Endodermal cell (in vitro differentiated cells): Measurements from ENCODE around the gene ARNT2. TPM values are rescaled to one million over a fixed set of nuclear protein-coding genes. Genes with fewer than 3 reads are reported as not detected.

Experiments
- DNase-seq: peaks from one replicate; pipeline ENCODE4 v3.0.0-alpha.2; 2017
- H3K27ac ChIP-seq: 2 replicates; pipeline ENCODE4 v1.5.1; 2013; ENCODE audit warnings: mild to moderate bottlenecking, low read depth, low read length, moderate library complexity
- H3K27me3 ChIP-seq: 2 replicates; pipeline ENCODE4 v1.6.1; 2013; ENCODE audit warnings: mild to moderate bottlenecking, low read length, moderate library complexity; ENCODE audit not compliant: insufficient read depth, control insufficient read depth, poor library complexity, severe bottlenecking
- H3K36me3 ChIP-seq: 2 replicates; pipeline ENCODE4 v1.7.0; 2013; ENCODE audit warnings: mild to moderate bottlenecking, low read length, moderate library complexity; ENCODE audit not compliant: control insufficient read depth, insufficient read depth
- H3K4me1 ChIP-seq: one replicate; pipeline ENCODE4 v1.7.0; 2013; ENCODE audit warnings: low read length; ENCODE audit not compliant: control insufficient read depth, insufficient read depth
- H3K4me3 ChIP-seq: 2 replicates; pipeline ENCODE4 v1.5.1; 2013; ENCODE audit warnings: mild to moderate bottlenecking, low read length, moderate library complexity
- H3K9ac ChIP-seq: 2 replicates; pipeline ENCODE4 v1.6.1; 2013; ENCODE audit warnings: mild to moderate bottlenecking, low read length, moderate library complexity; ENCODE audit not compliant: poor library complexity, severe bottlenecking; ENCODE audit errors: extremely low read depth
- H3K9me3 ChIP-seq: 2 replicates; pipeline ENCODE4 v1.6.1; 2013; ENCODE audit warnings: mild to moderate bottlenecking, low read length, moderate library complexity; ENCODE audit not compliant: control insufficient read depth
- H3K27ac Mint-ChIP-seq: 2 replicates; pipeline ENCODE4 v1.8.0; 2020; ENCODE audit warnings: mixed read lengths
- H3K27me3 Mint-ChIP-seq: 2 replicates; pipeline ENCODE4 v1.8.0; 2021; ENCODE audit warnings: mild to moderate bottlenecking, mixed read lengths; ENCODE audit not compliant: insufficient read depth
- H3K36me3 Mint-ChIP-seq: 2 replicates; pipeline ENCODE4 v1.8.0; 2020; ENCODE audit warnings: low read depth, mixed read lengths
- H3K4me1 Mint-ChIP-seq: 2 replicates; pipeline ENCODE4 v1.8.0; 2020; ENCODE audit warnings: mixed read lengths
- H3K4me3 Mint-ChIP-seq: 2 replicates; pipeline ENCODE4 v1.8.0; 2020; ENCODE audit warnings: mild to moderate bottlenecking, moderate library complexity, mixed read lengths
- H3K9me3 Mint-ChIP-seq: 2 replicates; pipeline ENCODE4 v1.8.0; 2020; ENCODE audit warnings: mild to moderate bottlenecking, mixed read lengths
- CTCF ChIP-seq: fragments of 200-600 bp; sonication (generic); conservative IDR thresholded peaks from 2 replicates; pipeline ENCODE4 v1.5.0; 2021; ENCODE audit warnings: antibody characterized with exemption, mild to moderate bottlenecking
- WGBS, 2 experiments: methylation state at CpG; one replicate each; pipeline versions ENCODE4 v1.1.5 to v1.1.7; 2013; ENCODE audit warnings: missing lambda C conversion rate in 2 of 2, mixed read lengths in 1 of 2; ENCODE audit not compliant: insufficient coverage in 1 of 2, insufficient read length in 1 of 2; 5-methylcytosine and 5-hydroxymethylcytosine counted together
- total RNA-seq, 2 donors: library from RNA; stranded (reverse); fragmentation: NEBNext Ultra II Directional in 1 of 2; extraction: Animal tissue kit (Norgen Biotek cat#: 25700) in 1 of 2; gene quantifications; 2 replicates in 1 of 2; 3 replicates in 1 of 2; pipeline ENCODE4 v1.2.1, GENCODE V29; 2021

Gene ARNT2
- total RNA-seq, 2 donors from 2014 or later: 8.0 to 15.9 TPM

- TF ChIP-seq CTCF: no peak
- WGBS, 2 experiments: 73 to 83% methylated on average over 5 of the region's 5 CpGs
These were observed 90.2 kb downstream of the ARNT2 start for GRCh38 chr15:80494351-80494751.

DNA sequence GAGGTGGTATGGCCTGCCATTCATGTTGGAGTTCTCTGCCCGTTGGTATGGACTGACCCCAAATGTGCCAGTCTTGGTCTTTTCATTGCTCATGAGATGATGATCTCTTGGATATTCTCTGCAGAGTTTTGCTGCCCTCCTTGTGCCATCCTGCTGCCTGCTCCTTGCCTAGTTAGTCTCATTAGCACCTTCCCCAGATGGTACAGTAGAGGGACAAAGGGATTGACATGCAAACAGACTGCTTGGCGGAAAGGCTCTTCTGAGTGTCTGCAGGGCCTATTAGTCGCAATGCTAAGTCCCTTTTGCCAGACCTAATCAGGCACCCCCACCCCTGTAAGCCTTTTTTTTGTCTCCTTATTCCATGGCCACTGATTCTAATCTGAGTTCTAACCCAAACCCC lies 90.6 kb downstream of the ARNT2 start:
- H3K4me1 Mint-ChIP-seq: peaks cover 35% of the 10 kb centered on the region
- Histone ChIP-seq H3K4me3 (peak overlapping the region; percentile 1), H3K9me3 (no peaks in the 10 kb centered on the region), H3K4me1 (peaks cover 6% of the 10 kb centered on the region), H3K27me3 (no peaks in the 10 kb centered on the region), H3K27ac (peak overlapping the region; percentile 12), H3K36me3 (no peaks in the 10 kb centered on the region), H3K9ac (no peak overlapping the region)
- peak overlapping the region; percentile 40 for H3K27ac Mint-ChIP-seq
- H3K27me3 Mint-ChIP-seq: no peaks in the 10 kb centered on the region
- no peak for DNase-seq
- WGBS, 2 experiments: 82 to 84% methylated on average over 3 of the region's 3 CpGs
- no peak for TF ChIP-seq CTCF
- H3K9me3 Mint-ChIP-seq: no peaks in the 10 kb centered on the region
- no peaks in the 10 kb centered on the region for H3K36me3 Mint-ChIP-seq
- H3K4me3 Mint-ChIP-seq: no peak overlapping the region

More at GRCh38 chr15:80494351-80494751, 90.2 kb downstream of the ARNT2 start:
- peak overlapping the region; percentile 1 for H3K4me3 ChIP-seq
- peaks cover 6% of the 10 kb centered on the region for H3K4me1 ChIP-seq
- H3K27ac ChIP-seq: no peak overlapping the region
- Mint-ChIP-seq H3K27me3 (no peaks in the 10 kb centered on the region), H3K27ac (peak overlapping the region; percentile 40), H3K36me3 (no peaks in the 10 kb centered on the region), H3K4me3 (no peak overlapping the region), H3K9me3 (no peaks in the 10 kb centered on the region), H3K4me1 (peaks cover 35% of the 10 kb centered on the region)
- no peaks in the 10 kb centered on the region for H3K36me3 ChIP-seq
- no peaks in the 10 kb centered on the region for H3K27me3 ChIP-seq
- no peak overlapping the region for H3K9ac ChIP-seq
- no peaks in the 10 kb centered on the region for H3K9me3 ChIP-seq
- DNase-seq: peak; percentile 78

DNA sequence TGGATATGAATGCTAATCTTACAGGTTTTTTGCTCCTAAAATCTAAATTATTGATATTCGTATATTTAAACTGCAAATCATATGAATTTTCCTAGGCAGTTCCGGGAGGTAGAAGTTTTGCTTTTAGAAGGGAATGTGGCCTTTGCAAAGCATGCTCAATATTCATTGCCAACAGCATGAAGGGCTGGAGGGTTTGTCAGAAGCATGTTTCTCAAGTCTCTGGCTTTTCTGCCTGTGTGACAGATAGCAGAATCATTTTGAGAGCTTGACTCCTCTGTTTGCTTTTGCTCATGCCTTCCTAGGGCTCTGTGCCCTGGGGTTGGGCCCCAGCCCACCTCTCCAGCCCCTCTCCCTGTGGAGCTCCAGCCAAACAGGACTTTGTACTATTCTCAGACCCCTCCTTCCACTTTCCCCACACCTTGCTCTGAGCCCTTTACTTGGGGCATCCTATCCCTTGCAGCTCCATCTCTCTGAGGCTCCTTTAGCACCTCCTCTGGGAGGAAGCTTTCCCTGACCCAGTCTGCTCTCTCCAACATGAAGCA lies 91.3 kb downstream of the ARNT2 start:
- 92% methylated on average over 2 of the region's 2 CpGs; no CpG with 5 or more reads in 1 of the 2 experiments for WGBS, 2 experiments
- TF ChIP-seq CTCF: no peak
- H3K36me3 Mint-ChIP-seq: no peaks in the 10 kb centered on the region
- H3K27ac Mint-ChIP-seq: peak overlapping the region; percentile 30
- H3K4me3 Mint-ChIP-seq: no peak overlapping the region
- H3K9ac ChIP-seq: no peak overlapping the region
- H3K4me3 ChIP-seq: no peak overlapping the region
- H3K27ac ChIP-seq: no peak overlapping the region
- H3K4me1 ChIP-seq: peaks cover 6% of the 10 kb centered on the region
- H3K9me3 Mint-ChIP-seq: no peaks in the 10 kb centered on the region
- no peak for DNase-seq
- peaks cover 35% of the 10 kb centered on the region for H3K4me1 Mint-ChIP-seq
- no peaks in the 10 kb centered on the region for H3K9me3 ChIP-seq
- no peaks in the 10 kb centered on the region for H3K27me3 Mint-ChIP-seq
- no peaks in the 10 kb centered on the region for H3K36me3 ChIP-seq
- H3K27me3 ChIP-seq: no peaks in the 10 kb centered on the region
